GM12874 (cell line): ENCODE measurements around the gene FAM222B.

Experiments
- TF ChIP-seq, protein P1 (sequence below): IDR thresholded peaks from 2 replicates; pipeline ENCODE4 v1.5.1; 2011; ENCODE audit warnings: low read depth, mild to moderate bottlenecking, control low read depth, low read length, moderate library complexity; ENCODE audit not compliant: insufficient read depth

FAM222B gene

DNA sequence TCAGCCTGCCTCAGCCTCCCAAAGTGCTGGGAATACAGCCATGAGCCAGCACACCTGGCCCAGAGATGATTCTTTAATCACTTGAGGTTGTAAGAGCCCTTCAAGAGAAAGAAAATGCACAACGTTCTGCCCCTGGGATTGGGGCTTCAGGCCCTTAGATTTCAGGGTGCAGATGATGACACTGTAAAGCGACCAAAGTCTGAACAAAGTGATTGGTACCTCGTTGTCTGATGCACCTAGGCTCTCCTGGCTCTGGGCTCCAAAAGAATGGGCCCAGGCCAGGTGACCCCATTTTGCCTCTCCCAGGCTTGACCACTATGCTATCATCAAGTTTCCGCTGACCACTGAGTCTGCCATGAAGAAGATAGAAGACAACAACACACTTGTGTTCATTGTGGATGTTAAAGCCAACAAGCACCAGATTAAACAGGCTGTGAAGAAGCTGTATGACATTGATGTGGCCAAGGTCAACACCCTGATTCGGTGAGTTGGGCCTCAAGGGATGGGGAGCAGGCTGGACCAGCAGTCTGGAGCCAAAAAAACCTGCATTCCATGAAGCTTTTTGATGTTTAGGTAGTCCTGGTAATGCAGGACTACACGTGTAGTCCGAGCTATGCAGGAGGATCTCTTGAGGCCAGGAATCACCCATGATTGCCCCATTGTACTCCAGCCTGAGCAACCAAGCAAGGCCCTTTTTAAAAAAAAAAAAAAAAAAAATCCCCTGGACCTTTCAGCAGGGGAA, 120.0 kb downstream of the FAM222B start:
- TF ChIP-seq, protein P1, sequence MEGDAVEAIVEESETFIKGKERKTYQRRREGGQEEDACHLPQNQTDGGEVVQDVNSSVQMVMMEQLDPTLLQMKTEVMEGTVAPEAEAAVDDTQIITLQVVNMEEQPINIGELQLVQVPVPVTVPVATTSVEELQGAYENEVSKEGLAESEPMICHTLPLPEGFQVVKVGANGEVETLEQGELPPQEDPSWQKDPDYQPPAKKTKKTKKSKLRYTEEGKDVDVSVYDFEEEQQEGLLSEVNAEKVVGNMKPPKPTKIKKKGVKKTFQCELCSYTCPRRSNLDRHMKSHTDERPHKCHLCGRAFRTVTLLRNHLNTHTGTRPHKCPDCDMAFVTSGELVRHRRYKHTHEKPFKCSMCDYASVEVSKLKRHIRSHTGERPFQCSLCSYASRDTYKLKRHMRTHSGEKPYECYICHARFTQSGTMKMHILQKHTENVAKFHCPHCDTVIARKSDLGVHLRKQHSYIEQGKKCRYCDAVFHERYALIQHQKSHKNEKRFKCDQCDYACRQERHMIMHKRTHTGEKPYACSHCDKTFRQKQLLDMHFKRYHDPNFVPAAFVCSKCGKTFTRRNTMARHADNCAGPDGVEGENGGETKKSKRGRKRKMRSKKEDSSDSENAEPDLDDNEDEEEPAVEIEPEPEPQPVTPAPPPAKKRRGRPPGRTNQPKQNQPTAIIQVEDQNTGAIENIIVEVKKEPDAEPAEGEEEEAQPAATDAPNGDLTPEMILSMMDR = no peak

- TF ChIP-seq, protein P1 = no peak
These were observed 122.2 kb downstream of the FAM222B start for GRCh38 chr17:28720247-28720996.

GRCh38 chr17:28719021-28719433, 123.6 kb downstream of the FAM222B start:
- TF ChIP-seq, protein P1 = no peak

DNA sequence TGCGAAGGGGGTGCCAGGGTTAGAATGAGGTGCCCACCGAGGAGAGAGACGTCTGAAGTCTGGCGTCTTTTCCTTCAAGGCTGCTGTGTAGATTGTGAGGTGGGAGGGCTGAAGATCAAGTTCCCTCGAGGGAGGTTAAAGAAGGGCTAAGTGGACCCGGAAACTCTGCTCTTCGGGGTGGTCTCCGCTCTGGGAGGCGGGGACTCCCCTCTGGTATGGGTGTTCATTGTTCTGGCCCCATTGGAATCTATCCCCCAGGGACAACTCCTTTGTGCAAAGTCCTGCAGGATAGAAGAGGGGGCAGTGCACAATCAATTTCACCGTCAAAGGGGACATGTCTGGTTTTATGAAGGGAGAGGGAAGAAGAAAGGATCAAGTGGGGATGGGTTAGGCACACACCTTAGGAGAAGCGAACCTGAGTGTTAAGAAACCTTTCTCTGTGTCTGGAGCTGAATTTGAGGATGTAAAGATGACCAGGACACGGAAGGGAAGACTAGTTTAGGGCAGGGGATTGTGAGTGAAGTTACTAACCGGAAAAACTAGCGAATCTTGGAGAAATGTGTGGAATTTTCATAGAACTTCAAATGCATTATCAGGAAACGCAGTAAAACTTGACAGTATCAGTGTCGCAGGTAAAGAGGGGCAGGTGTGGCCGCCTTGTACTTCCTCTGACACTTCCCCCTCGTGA, 124.1 kb downstream of the FAM222B start:
- TF ChIP-seq, protein P1 = no peak

GRCh38 chr17:28717578-28718332, 124.8 kb downstream of the FAM222B start, which contains the start of gene RAB34:
Gene RAB34, minus strand, starts transcription at chr17:28717868. Its CDS starts 602 bp downstream, at chr17:28717266.
- TF ChIP-seq, protein P1 = peak; percentile 43

GRCh38 chr17:28716740-28717577, 125.6 kb downstream of the FAM222B start:
- TF ChIP-seq, protein P1 = no peak
